Endothelial cell (in vitro differentiated cells): ENCODE data around the gene BACH2. TPM values are rescaled to one million over a fixed set of nuclear protein-coding genes. Genes with fewer than 3 reads are reported as not detected.
"Not testable (repeated sequence)": the region's sequence is repeated elsewhere in the genome, so short reads cannot be mapped to it uniquely, and the experiment has no call there.

Experiments used
- DNase-seq: peaks from one replicate; pipeline ENCODE4 v3.0.0; 2021; ENCODE audit warnings: low spot score
- H3K27ac Mint-ChIP-seq: one replicate; pipeline ENCODE4 v1.8.0; 2021; ENCODE audit warnings: mixed read lengths, inconsistent platforms; ENCODE audit not compliant: unreplicated experiment
- H3K27me3 Mint-ChIP-seq: one replicate; pipeline ENCODE4 v1.8.0; 2021; ENCODE audit warnings: mild to moderate bottlenecking, moderate library complexity, mixed read lengths, inconsistent platforms; ENCODE audit not compliant: unreplicated experiment
- H3K36me3 Mint-ChIP-seq: one replicate; pipeline ENCODE4 v1.8.0; 2021; ENCODE audit warnings: mild to moderate bottlenecking, low read depth, mixed read lengths, inconsistent platforms; ENCODE audit not compliant: unreplicated experiment
- H3K4me1 Mint-ChIP-seq: one replicate; pipeline ENCODE4 v1.8.0; 2021; ENCODE audit warnings: mild to moderate bottlenecking, mixed read lengths, inconsistent platforms; ENCODE audit not compliant: unreplicated experiment
- H3K4me3 Mint-ChIP-seq: one replicate; pipeline ENCODE4 v1.8.0; 2021; ENCODE audit warnings: mild to moderate bottlenecking, mixed read lengths, inconsistent platforms; ENCODE audit not compliant: unreplicated experiment
- H3K9me3 Mint-ChIP-seq: one replicate; pipeline ENCODE4 v1.8.0; 2021; ENCODE audit warnings: mixed read lengths, inconsistent platforms; ENCODE audit not compliant: unreplicated experiment
- total RNA-seq: library from RNA; stranded (reverse); fragmentation: NEBNext Ultra II Directional; extraction: Animal tissue kit (Norgen Biotek cat#: 25700); gene quantifications from one replicate; pipeline ENCODE4 v1.2.1, GENCODE V29; 2021; ENCODE audit not compliant: unreplicated experiment
- TF ChIP-seq, protein P1 (sequence below): fragments of 200-600 bp; sonication (generic); IDR thresholded peaks from one replicate; pipeline ENCODE4 v1.5.0; 2021; ENCODE audit warnings: antibody characterized with exemption; ENCODE audit not compliant: unreplicated experiment

BACH2 gene
- total RNA-seq, 1 donor from 2014 or later = 3.9 TPM

DNA sequence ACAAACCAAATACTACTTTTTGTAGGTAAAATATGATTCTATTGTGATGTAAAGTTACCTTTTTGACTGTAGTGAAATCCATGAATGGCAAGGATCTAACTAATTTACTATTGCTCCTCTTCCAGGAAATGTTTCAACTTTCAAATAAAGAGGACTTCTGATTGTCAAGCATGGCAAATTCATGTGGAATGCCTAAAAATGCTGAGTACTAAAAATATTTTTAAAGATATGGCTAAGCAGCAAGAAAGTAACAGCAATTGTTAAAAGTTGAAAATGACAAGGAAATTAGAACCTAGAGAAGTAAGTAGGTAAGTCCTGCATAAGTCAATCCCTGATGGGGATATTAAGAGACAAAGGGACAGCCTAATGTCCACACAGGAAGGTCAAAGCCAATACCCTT is 126.0 kb downstream of the BACH2 start:
- DNase-seq = no peak
- TF ChIP-seq, protein P1, sequence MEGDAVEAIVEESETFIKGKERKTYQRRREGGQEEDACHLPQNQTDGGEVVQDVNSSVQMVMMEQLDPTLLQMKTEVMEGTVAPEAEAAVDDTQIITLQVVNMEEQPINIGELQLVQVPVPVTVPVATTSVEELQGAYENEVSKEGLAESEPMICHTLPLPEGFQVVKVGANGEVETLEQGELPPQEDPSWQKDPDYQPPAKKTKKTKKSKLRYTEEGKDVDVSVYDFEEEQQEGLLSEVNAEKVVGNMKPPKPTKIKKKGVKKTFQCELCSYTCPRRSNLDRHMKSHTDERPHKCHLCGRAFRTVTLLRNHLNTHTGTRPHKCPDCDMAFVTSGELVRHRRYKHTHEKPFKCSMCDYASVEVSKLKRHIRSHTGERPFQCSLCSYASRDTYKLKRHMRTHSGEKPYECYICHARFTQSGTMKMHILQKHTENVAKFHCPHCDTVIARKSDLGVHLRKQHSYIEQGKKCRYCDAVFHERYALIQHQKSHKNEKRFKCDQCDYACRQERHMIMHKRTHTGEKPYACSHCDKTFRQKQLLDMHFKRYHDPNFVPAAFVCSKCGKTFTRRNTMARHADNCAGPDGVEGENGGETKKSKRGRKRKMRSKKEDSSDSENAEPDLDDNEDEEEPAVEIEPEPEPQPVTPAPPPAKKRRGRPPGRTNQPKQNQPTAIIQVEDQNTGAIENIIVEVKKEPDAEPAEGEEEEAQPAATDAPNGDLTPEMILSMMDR = no peak
- no peaks in the 10 kb centered on the region for H3K4me1 Mint-ChIP-seq
- H3K9me3 Mint-ChIP-seq = no peaks in the 10 kb centered on the region
- no peaks in the 10 kb centered on the region for H3K36me3 Mint-ChIP-seq
- H3K27ac Mint-ChIP-seq = no peak overlapping the region
- no peaks in the 10 kb centered on the region for H3K27me3 Mint-ChIP-seq
- no peak overlapping the region for H3K4me3 Mint-ChIP-seq

DNA sequence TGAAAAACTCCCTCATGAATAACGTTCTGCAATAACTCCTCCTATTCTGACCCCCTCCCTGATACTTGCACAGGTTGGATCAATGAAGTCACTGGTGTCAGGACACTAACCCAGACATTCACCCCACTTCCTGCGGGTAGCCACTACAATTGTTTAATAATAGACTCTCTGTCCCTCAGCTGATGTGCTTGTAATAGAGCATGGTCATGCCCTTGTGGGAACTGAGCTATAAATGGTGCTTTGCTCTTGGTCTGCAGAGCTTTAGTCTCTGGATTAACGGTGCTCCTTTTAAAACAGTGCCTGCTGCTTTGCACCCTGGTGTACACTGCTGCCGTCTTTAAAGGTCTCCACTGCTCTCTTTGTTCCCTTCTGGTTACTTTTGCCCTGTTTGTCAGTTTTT is 127.3 kb downstream of the BACH2 start:
- Mint-ChIP-seq H3K9me3 (no peaks in the 10 kb centered on the region), H3K27ac (no peak overlapping the region), H3K4me3 (no peak overlapping the region), H3K36me3 (no peaks in the 10 kb centered on the region), H3K27me3 (no peaks in the 10 kb centered on the region), H3K4me1 (no peaks in the 10 kb centered on the region)
- TF ChIP-seq, protein P1 = no peak
- no peak for DNase-seq

DNA sequence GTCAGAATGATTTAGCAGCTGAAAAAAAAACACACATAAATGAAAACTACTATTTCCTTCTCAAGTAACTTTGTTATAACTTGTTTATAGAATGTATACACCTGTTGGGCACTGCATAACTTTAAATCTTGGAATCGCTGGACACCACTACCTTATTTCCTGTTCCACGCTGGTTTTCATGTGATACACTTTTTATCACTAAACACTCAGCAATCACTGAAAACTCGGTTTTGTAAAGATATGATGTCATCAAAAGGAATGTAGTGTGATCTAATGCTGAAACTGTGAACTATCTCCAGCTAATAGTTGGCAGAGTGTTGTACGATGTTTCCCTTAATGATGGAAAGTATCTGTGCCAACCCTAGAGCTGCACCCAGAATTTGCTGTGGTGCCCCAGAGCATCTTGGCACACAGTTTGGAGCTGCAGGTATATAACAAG is 127.9 kb downstream of the BACH2 start:
- Mint-ChIP-seq H3K27me3 (no peaks in the 10 kb centered on the region), H3K9me3 (no peaks in the 10 kb centered on the region), H3K4me3 (no peak overlapping the region), H3K27ac (no peak overlapping the region), H3K36me3 (no peaks in the 10 kb centered on the region), H3K4me1 (no peaks in the 10 kb centered on the region)
- TF ChIP-seq, protein P1 = no peak
- no peak for DNase-seq

DNA sequence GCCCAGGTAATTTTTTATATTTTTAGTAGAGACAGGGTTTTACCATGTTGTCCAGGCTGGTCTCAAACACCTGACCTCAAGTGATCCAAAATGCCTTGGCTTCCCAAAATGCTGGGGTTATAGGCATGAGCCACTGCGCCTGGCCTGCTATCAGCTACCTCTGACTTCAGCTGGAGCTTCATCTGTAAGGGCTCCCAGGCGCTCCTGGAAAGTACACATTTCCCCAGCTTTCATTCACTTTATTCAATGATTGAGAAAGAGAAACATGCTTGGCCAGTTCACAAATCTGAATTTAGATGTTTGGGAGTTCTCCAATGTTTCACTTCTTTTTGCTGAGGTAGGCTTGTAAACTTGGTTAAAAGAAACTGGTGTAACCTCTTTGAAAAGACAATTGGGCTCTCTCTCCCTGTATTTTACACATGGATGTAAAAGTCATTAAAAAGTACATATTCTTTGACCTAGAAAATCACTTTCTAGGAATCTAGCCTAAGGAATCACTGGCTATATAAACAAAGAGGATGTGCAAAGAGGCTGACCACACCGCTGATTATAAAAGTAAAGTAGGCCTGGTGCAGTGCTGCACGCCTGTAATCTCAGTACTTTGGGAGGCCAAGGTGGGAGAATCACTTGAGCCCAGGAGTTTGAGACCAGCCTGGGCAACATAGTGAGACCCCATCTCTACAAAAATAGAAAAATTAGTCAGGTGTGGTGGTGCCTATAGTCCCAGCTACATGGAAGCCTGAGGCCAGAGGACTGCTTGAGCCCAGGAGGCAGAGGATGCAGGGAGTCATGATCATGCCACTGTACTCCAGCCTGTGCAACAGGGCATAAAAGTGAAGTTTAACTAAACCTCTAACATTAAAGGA is 128.9 kb downstream of the BACH2 start:
- Mint-ChIP-seq H3K9me3 (no peaks in the 10 kb centered on the region), H3K4me1 (no peaks in the 10 kb centered on the region), H3K36me3 (no peaks in the 10 kb centered on the region), H3K27me3 (no peaks in the 10 kb centered on the region), H3K4me3 (no peak overlapping the region), H3K27ac (no peak overlapping the region)
- TF ChIP-seq, protein P1 = no peak
- DNase-seq = no peak

DNA sequence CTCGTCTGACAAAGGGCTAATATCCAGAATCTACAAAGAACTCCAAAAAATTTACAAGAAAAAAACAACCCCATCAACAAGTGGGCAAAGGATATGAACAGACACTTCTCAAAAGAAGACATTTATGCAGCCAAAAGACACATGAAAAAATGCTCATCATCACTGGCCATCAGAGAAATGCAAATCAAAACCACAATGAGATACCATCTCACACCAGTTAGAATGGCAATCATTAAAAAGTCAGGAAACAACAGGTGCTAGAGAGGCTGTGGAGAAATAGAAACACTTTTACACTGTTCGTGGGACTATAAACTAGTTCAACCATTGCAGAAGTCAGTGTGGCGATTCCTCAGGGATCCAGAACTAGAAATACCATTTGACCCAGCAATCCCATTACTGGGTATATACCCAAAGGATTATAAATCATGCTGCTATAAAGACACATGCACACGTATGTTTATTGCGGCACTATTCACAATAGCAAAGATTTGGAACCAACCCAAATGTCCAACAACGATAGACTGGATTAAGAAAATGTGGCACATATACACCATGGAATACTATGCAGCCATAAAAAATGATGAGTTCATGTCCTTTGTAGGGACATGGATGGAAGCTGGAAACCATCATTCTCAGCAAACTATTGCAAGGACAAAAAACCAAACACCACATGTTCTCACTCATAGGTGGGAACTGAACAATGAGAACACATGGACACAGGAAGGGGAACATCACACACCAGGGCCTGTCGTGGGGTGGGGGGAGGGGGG is 130.3 kb downstream of the BACH2 start:
- DNase-seq, H3K9me3 Mint-ChIP-seq, H3K4me3 Mint-ChIP-seq, H3K36me3 Mint-ChIP-seq, H3K27me3 Mint-ChIP-seq, H3K27ac Mint-ChIP-seq, H3K4me1 Mint-ChIP-seq: not testable (repeated sequence)
